GM12865 (cell line): ENCODE results near the gene UBAC2.

Experiments
- DNase-seq: peaks from one replicate; pipeline ENCODE4 v3.0.0; 2010; ENCODE audit warnings: low read depth
- H3K4me3 ChIP-seq: 2 replicates; pipeline ENCODE4 v1.5.1; 2011; ENCODE audit warnings: mild to moderate bottlenecking, low read depth, low read length, control low read depth
- TF ChIP-seq, protein P1 (sequence below): IDR thresholded peaks from 2 replicates; pipeline ENCODE4 v1.5.1; 2011; ENCODE audit warnings: low read length, control low read depth, low read depth, inconsistent platforms; ENCODE audit not compliant: insufficient read depth; ENCODE audit errors: missing control alignments

UBAC2 gene

GRCh38 chr13:99172951-99173350 is 27.7 kb upstream of the UBAC2 start:
- H3K4me3 ChIP-seq, result no peak overlapping the region
- no peak for DNase-seq
- TF ChIP-seq, protein P1, sequence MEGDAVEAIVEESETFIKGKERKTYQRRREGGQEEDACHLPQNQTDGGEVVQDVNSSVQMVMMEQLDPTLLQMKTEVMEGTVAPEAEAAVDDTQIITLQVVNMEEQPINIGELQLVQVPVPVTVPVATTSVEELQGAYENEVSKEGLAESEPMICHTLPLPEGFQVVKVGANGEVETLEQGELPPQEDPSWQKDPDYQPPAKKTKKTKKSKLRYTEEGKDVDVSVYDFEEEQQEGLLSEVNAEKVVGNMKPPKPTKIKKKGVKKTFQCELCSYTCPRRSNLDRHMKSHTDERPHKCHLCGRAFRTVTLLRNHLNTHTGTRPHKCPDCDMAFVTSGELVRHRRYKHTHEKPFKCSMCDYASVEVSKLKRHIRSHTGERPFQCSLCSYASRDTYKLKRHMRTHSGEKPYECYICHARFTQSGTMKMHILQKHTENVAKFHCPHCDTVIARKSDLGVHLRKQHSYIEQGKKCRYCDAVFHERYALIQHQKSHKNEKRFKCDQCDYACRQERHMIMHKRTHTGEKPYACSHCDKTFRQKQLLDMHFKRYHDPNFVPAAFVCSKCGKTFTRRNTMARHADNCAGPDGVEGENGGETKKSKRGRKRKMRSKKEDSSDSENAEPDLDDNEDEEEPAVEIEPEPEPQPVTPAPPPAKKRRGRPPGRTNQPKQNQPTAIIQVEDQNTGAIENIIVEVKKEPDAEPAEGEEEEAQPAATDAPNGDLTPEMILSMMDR, result no peak

DNA sequence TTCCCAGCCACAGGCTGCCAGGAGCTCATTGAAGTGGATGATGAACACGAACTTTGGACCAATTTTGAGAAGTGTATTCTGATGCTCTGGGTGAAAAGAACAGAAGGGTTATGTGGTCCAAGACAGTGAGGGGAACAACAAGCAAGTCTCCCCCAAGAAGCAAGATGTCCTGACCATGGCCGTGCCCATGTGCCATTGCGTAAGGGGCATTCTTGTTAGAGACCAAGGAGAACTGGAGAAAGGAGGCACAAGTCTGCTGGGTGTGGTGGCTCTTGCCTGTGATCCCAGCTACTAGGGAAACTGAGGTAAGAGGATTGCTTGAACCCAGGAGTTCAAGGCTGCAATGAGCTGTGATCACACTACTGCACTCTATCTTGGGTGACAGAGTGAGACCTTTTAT is 27.0 kb upstream of the UBAC2 start:
- DNase-seq, result no peak
- no peak overlapping the region for H3K4me3 ChIP-seq
- TF ChIP-seq, protein P1, result no peak

DNA sequence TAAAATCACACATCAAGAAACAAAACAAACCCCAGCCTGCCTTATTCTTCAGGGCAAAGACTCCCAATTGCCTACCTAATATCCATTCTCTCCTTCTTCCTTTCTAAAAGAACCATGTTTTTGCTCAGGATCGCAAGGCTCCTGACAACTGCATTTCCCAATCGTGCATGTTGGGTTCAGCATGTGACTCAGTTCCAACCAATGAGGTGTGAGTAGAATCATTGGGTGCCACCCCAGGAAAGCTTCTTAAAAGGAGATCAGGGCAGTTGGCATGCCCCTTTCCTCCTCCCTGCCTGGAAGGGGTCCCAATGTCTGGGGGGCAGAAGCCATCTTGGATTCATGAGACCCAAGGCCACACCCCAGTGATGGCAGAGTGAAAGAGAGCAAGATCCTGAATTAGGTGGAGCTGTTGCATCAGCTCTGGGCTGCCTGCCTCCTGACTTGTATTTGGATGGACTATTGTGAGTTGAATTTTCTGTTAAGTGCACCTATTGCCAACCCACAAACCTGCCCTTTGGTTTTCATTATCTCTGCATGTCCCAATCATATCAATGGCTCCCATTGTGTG is 26.0 kb upstream of the UBAC2 start:
- DNase-seq, result no peak
- no peak overlapping the region for H3K4me3 ChIP-seq
- TF ChIP-seq, protein P1, result no peak

DNA sequence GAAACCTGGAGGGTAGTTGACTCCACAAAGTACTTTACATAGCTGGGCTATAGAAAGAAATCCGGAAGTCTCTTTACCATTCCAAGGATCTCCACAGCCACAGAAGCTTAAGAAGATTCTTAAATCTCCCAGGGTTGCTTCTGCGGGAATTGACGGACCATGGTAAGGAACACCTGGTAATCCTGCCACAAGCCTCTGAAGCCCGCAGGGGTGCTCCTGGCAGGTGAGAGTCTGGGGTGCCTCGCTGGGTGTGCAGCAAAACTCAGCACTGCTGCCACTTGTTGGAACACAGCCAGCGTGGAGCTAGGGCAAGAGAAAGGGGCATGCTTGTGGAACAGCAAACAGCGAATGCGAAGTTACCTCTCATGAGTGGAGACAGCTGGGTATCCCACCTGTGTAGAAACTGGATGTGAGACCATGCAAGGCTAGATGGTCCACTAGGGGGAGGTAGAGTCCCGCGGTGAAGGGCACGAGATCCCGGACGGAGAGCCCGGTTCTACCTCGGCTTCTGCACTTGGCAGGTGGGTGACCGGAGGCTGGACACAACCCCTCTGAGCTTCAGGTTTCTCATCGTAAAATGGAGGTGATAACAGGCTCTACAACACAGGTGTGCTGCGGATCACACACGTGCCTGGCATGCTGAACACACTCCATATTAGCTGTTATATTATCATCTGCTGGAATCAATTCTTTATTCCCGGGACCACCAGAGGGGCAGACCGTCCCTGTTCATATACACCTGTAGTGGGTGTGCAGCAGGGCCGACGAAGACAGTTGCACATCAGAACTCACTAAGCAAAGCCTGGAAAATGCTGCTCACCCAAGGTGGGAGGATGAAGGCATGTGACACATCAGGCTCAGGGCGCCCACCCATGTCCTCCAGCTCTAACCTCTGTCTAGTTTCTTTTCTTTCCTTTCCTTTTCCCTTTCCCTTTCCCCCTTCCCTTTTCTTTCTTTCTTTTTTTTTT is 24.1 kb upstream of the UBAC2 start:
- DNase-seq, result peak; percentile 81
- TF ChIP-seq, protein P1, result peak; percentile 97
- H3K4me3 ChIP-seq, result no peak overlapping the region

DNA sequence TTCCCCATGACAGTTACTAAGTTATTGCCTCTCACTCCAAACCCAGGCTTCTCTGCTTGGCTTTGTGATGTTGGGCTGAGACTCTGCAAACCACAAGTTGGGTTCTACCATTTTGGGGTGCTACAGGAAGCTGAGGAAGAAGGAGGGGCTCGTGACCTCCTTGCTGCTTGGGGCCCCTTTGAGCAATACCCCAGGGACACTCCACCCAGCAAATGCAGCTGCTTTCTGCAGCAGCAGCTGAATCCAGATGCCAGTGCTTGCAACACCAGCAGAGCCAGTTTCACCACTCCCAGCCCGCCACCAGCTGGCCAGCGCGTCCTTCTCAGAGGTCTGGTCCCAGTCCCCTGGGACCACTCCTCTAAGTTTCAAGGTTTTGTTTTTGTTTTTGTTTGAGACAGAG is 22.0 kb upstream of the UBAC2 start:
- TF ChIP-seq, protein P1, result no peak
- DNase-seq, result peak; percentile 72
- H3K4me3 ChIP-seq, result no peak overlapping the region

- no peak overlapping the region for H3K4me3 ChIP-seq
- no peak for DNase-seq
- TF ChIP-seq, protein P1, result no peak
Measured at GRCh38 chr13:99179460-99179859, 21.2 kb upstream of the UBAC2 start.
